A673 (cell line): Measurements from ENCODE around the gene SCRT2. TPM values are rescaled to one million over a fixed set of nuclear protein-coding genes. Genes with fewer than 3 reads are reported as not detected.

Experiments used
- BruUV-seq: library from RNA; stranded (reverse); fragments of 400-500 nt; replicated peaks from 2 replicates; lab custom pipeline; 2021; lab: Mats Ljungman, UMichigan
- CTCF ChIA-PET: fragments of 300-600 bp; sonication (Branson Sonifier 250); formaldehyde crosslinking; loops from one replicate; lab custom pipeline; 2022; ENCODE audit warnings: antibody characterized with exemption; lab: Charles Lee
- POLR2A ChIA-PET: fragments of 300-600 bp; sonication (Branson Sonifier 250); formaldehyde crosslinking; loops from one replicate; lab custom pipeline; 2022; ENCODE audit warnings: antibody characterized with exemption; ENCODE audit not compliant: low non-redundant PET; lab: Charles Lee
- DNase-seq: peaks from one replicate; pipeline ENCODE4 v3.0.0-alpha.2; 2015; ENCODE audit warnings: low spot score
- H3K27ac ChIP-seq: fragments of 200-600 bp; sonication (generic); 2 replicates; pipeline ENCODE4 v1.5.1; 2016; ENCODE audit warnings: mixed run types, low read depth, mild to moderate bottlenecking, mixed read lengths, antibody characterized with exemption, low read length; ENCODE audit not compliant: poor library complexity, severe bottlenecking
- H3K27me3 ChIP-seq: fragments of 200-600 bp; sonication (generic); replicated peaks from 2 replicates; pipeline ENCODE4 v1.6.1; 2017; ENCODE audit warnings: mixed run types, low read depth, mild to moderate bottlenecking, mixed read lengths, antibody characterized with exemption, low read length; ENCODE audit not compliant: insufficient read depth, poor library complexity
- H3K36me3 ChIP-seq: fragments of 200-600 bp; sonication (generic); 2 replicates; pipeline ENCODE4 v1.6.1; 2016; ENCODE audit warnings: mixed run types, mild to moderate bottlenecking, mixed read lengths, antibody characterized with exemption, low read length; ENCODE audit not compliant: insufficient read depth, poor library complexity, severe bottlenecking
- H3K4me1 ChIP-seq: fragments of 200-600 bp; sonication (generic); 2 replicates; pipeline ENCODE4 v1.6.1; 2017; ENCODE audit warnings: mixed run types, mild to moderate bottlenecking, mixed read lengths, antibody characterized with exemption, low read length; ENCODE audit not compliant: insufficient read depth, poor library complexity, severe bottlenecking
- H3K4me3 ChIP-seq: fragments of 200-600 bp; sonication (generic); 2 replicates; pipeline ENCODE4 v1.5.1; 2016; ENCODE audit warnings: low read depth, mixed run types, mild to moderate bottlenecking, mixed read lengths, low read length; ENCODE audit not compliant: poor library complexity, severe bottlenecking
- H3K9me3 ChIP-seq: fragments of 200-600 bp; sonication (generic); 2 replicates; pipeline ENCODE4 v1.6.1; 2016; ENCODE audit warnings: mixed run types, low read depth, mild to moderate bottlenecking, mixed read lengths, antibody characterized with exemption, low read length; ENCODE audit not compliant: poor library complexity, severe bottlenecking
- EZH2 ChIP-seq: fragments of 200-600 bp; sonication (generic); IDR thresholded peaks from 2 replicates; pipeline ENCODE4 v1.6.1; 2017; ENCODE audit warnings: borderline replicate concordance, low read depth, mild to moderate bottlenecking, mixed read lengths, antibody characterized with exemption, low read length; ENCODE audit not compliant: poor library complexity, severe bottlenecking
- intact Hi-C: fragments of 100-400 bp; cut with micrococcal nuclease; formaldehyde crosslinking; loops from one replicate; pipeline ENCODE4 v1.10.0; 2022; ENCODE audit not compliant: unreplicated experiment
- total RNA-seq: library from RNA; stranded (reverse); gene quantifications from 2 replicates; pipeline ENCODE4 v1.2.3, GENCODE V29; 2021
- TF ChIP-seq, protein P1 (sequence below): fragments of 300-800, 200-600 bp; sonication (generic); conservative IDR thresholded peaks from 2 replicates; pipeline ENCODE4 v1.5.1; 2017; ENCODE audit warnings: low read depth, mild to moderate bottlenecking, antibody characterized with exemption, low read length, moderate library complexity, mixed read lengths

The SCRT2 gene
- total RNA-seq, 1 experiment from 2014 or later: 0.69 TPM

DNA sequence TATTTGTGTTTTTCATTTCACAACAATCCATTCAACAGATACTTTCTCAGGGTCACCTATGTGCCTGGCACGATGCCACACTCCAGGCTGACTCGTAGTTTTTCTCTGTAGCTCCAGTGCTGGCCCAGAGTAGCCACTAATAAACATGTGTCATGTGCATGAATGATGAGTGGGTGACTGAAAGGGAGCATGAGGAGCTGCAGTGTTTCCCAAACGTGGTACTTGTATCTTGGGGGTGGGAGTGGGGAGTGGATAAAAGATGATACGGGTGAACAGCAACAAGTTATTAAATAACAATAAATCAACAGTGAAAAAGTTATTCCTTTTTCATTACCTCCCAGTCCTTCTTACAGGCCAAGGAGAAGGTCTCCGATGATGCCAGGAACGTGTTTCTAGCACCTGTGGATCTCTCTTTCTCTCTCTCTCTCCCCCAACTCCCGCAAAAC lies 39.7 kb downstream of the SCRT2 start:
- no TSS peak for BruUV-seq
- Histone ChIP-seq H3K36me3 (no peaks in the 10 kb centered on the region), H3K27me3 (no peaks in the 10 kb centered on the region), H3K4me3 (no peak overlapping the region), H3K9me3 (no peaks in the 10 kb centered on the region), H3K27ac (no peak overlapping the region), H3K4me1 (no peaks in the 10 kb centered on the region)
- ChIA-PET POLR2A (no interaction called here), CTCF (no interaction called here)
- intact Hi-C loops: no loop called here
- DNase-seq: no peak
- TF ChIP-seq, protein P1, sequence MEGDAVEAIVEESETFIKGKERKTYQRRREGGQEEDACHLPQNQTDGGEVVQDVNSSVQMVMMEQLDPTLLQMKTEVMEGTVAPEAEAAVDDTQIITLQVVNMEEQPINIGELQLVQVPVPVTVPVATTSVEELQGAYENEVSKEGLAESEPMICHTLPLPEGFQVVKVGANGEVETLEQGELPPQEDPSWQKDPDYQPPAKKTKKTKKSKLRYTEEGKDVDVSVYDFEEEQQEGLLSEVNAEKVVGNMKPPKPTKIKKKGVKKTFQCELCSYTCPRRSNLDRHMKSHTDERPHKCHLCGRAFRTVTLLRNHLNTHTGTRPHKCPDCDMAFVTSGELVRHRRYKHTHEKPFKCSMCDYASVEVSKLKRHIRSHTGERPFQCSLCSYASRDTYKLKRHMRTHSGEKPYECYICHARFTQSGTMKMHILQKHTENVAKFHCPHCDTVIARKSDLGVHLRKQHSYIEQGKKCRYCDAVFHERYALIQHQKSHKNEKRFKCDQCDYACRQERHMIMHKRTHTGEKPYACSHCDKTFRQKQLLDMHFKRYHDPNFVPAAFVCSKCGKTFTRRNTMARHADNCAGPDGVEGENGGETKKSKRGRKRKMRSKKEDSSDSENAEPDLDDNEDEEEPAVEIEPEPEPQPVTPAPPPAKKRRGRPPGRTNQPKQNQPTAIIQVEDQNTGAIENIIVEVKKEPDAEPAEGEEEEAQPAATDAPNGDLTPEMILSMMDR: no peak
- no peak for TF ChIP-seq EZH2

GRCh38 chr20:635028-635892 lies 40.3 kb downstream of the SCRT2 start:
- TF ChIP-seq, protein P1: no peak
- TF ChIP-seq EZH2: no peak
- intact Hi-C loops: no loop called here
- no peaks in the 10 kb centered on the region for H3K36me3 ChIP-seq
- BruUV-seq: no TSS peak
- no peak overlapping the region for H3K27ac ChIP-seq
- no peaks in the 10 kb centered on the region for H3K27me3 ChIP-seq
- no peaks in the 10 kb centered on the region for H3K4me1 ChIP-seq
- no peaks in the 10 kb centered on the region for H3K9me3 ChIP-seq
- POLR2A ChIA-PET: no interaction called here
- CTCF ChIA-PET: no interaction called here
- H3K4me3 ChIP-seq: no peak overlapping the region
- no peak for DNase-seq

- TF ChIP-seq, protein P1: no peak
- TF ChIP-seq EZH2: no peak
- Histone ChIP-seq H3K9me3 (no peaks in the 10 kb centered on the region), H3K27me3 (no peaks in the 10 kb centered on the region), H3K4me1 (no peaks in the 10 kb centered on the region), H3K27ac (no peak overlapping the region), H3K36me3 (no peaks in the 10 kb centered on the region), H3K4me3 (no peak overlapping the region)
- intact Hi-C loops: no loop called here
- no TSS peak for BruUV-seq
- POLR2A ChIA-PET: no interaction called here
- DNase-seq: no peak
- CTCF ChIA-PET: no interaction called here
Measured at GRCh38 chr20:634148-634925, 41.3 kb downstream of the SCRT2 start.
